GM12878 (cell line): ENCODE measurements around the gene ATP2A1. TPM values are rescaled to one million over a fixed set of nuclear protein-coding genes. Genes with fewer than 3 reads are reported as not detected.

Source experiments
- ATAC-seq: fragments of 200-7000 bp; cut with Tn5 transposase; 3 replicates; pipeline ENCODE4 v1.9.1; 2020; ENCODE audit warnings: mild to moderate bottlenecking, moderate library complexity
- BruUV-seq: library from RNA; stranded (reverse); fragments of 400-500 nt; replicated peaks from 2 replicates; lab custom pipeline; 2021; lab: Mats Ljungman, UMichigan
- CTCF ChIA-PET: fragments of 300-600 bp; sonication (Branson Sonifier 250); formaldehyde crosslinking; extraction: SDS; loops from one replicate; lab custom pipeline; 2021; ENCODE audit warnings: inconsistent platforms; lab: Yijun Ruan, JAX
- POLR2A ChIA-PET: fragments of 350-600 bp; formaldehyde crosslinking; extraction: SDS; loops from one replicate; lab custom pipeline; 2021; ENCODE audit warnings: inconsistent platforms; lab: Charles Lee
- RAD21 ChIA-PET: fragments of 300-600 bp; sonication (Branson Sonifier 250); formaldehyde crosslinking; loops from one replicate; lab custom pipeline; 2023; ENCODE audit warnings: antibody characterized with exemption; ENCODE audit not compliant: unreplicated experiment; lab: Charles Lee
- SMC1A ChIA-PET: fragments of 300-600 bp; sonication (Branson Sonifier 250); formaldehyde crosslinking; loops from one replicate; lab custom pipeline; 2023; ENCODE audit not compliant: unreplicated experiment, uncharacterized antibody; lab: Charles Lee
- DNase-seq: peaks from one replicate; pipeline ENCODE4 v3.0.0-alpha.2; 2011; ENCODE audit warnings: low read depth, low spot score
- FAIRE-seq: peaks from 3 replicates; lab custom pipeline; 2011; peaks lifted over from hg19 to GRCh38; lab: Jason Lieb, UNC
- H2AFZ ChIP-seq: 2 replicates; pipeline ENCODE4 v1.6.0; 2011; ENCODE audit warnings: low read depth, low read length, control low read depth; ENCODE audit not compliant: control insufficient read depth
- H3K27ac ChIP-seq: 2 replicates; pipeline ENCODE4 v1.5.1; 2011; ENCODE audit warnings: control low read depth; ENCODE audit not compliant: control insufficient read depth, insufficient read depth
- H3K27me3 ChIP-seq, 2 experiments: replicated peaks in 1 of 2; 2 replicates each; pipeline versions ENCODE4 v1.6.0 to v1.6.1; 2011; ENCODE audit warnings: low read length in 1 of 2; ENCODE audit not compliant: control insufficient read depth in 2 of 2, insufficient read depth in 2 of 2
- H3K36me3 ChIP-seq, 2 experiments: 2 replicates each; pipeline ENCODE4 v1.5.1; 2011; ENCODE audit warnings: low read length in 1 of 2; ENCODE audit not compliant: control insufficient read depth in 2 of 2, insufficient read depth in 2 of 2
- H3K4me1 ChIP-seq: 2 replicates; pipeline ENCODE4 v1.6.1; 2011; ENCODE audit warnings: mild to moderate bottlenecking, low read length, moderate library complexity, mixed read lengths; ENCODE audit not compliant: control insufficient read depth, insufficient read depth
- H3K4me2 ChIP-seq: 2 replicates; pipeline ENCODE4 v1.6.0; 2011; ENCODE audit warnings: control low read depth; ENCODE audit not compliant: control insufficient read depth, insufficient read depth
- H3K4me3 ChIP-seq: fragments of 200-600 bp; sonication (generic); 2 replicates; pipeline ENCODE4 v1.5.1; 2016
- H3K79me2 ChIP-seq: 2 replicates; pipeline ENCODE4 v1.6.0; 2011; ENCODE audit warnings: low read length; ENCODE audit not compliant: control insufficient read depth, insufficient read depth
- H3K9ac ChIP-seq: 2 replicates; pipeline ENCODE4 v1.8.0; 2011; ENCODE audit warnings: low read length, control low read depth, mixed read lengths; ENCODE audit not compliant: control insufficient read depth, insufficient read depth
- H3K9me3 ChIP-seq: replicated peaks from 3 replicates; pipeline ENCODE4 v1.5.1; 2011; ENCODE audit warnings: mild to moderate bottlenecking, low read length; ENCODE audit not compliant: control insufficient read depth, insufficient read depth
- H4K20me1 ChIP-seq: 2 replicates; pipeline ENCODE4 v1.6.0; 2011; ENCODE audit not compliant: control insufficient read depth, insufficient read depth
- ASH2L ChIP-seq: fragments of 300-600, 200-600 bp; sonication (generic); IDR thresholded peaks from 2 replicates; pipeline ENCODE4 v1.6.1; 2017; ENCODE audit warnings: low read depth, mild to moderate bottlenecking, borderline replicate concordance
- BCL11A ChIP-seq: IDR thresholded peaks from 2 replicates; pipeline ENCODE4 v1.6.1; 2011; ENCODE audit warnings: low read depth, low read length
- BRCA1 ChIP-seq: IDR thresholded peaks from 2 replicates; pipeline ENCODE4 v1.6.1; 2011; ENCODE audit warnings: low read depth, low read length, improper control_type of control experiment
- CBX3 ChIP-seq: fragments of 200-600 bp; sonication (generic); IDR thresholded peaks from 2 replicates; pipeline ENCODE4 v1.6.1; 2016; ENCODE audit warnings: low read depth, borderline replicate concordance
- DPF2 ChIP-seq: fragments of 450-650 bp; IDR thresholded peaks from 2 replicates; pipeline ENCODE4 v1.6.1; 2017; ENCODE audit warnings: mild to moderate bottlenecking
- NFIC ChIP-seq: IDR thresholded peaks from 2 replicates; pipeline ENCODE4 v1.6.1; 2012; ENCODE audit warnings: low read depth, mild to moderate bottlenecking, inconsistent platforms, low read length, moderate library complexity
- NRF1 ChIP-seq: conservative IDR thresholded peaks from 2 replicates; pipeline ENCODE4 v1.6.1; 2011; ENCODE audit warnings: mild to moderate bottlenecking, low read depth, low read length, improper control_type of control experiment
- PKNOX1 ChIP-seq: fragments of 450-650 bp; IDR thresholded peaks from 2 replicates; pipeline ENCODE4 v1.6.1; 2016; ENCODE audit warnings: mild to moderate bottlenecking
- RUNX3 ChIP-seq: IDR thresholded peaks from 2 replicates; pipeline ENCODE4 v1.6.1; 2012; ENCODE audit warnings: low read length, inconsistent platforms
- ZBTB40 ChIP-seq: fragments of 450-650 bp; IDR thresholded peaks from 2 replicates; pipeline ENCODE4 v1.6.1; 2016; ENCODE audit warnings: mild to moderate bottlenecking, moderate library complexity, borderline replicate concordance
- WGBS: methylation state at CpG from one replicate; pipeline ENCODE4 v1.1.6; 2016; ENCODE audit warnings: low lambda C conversion rate; ENCODE audit not compliant: insufficient replicate concordance, insufficient coverage; ENCODE audit errors: missing lambda C conversion rate; 5-methylcytosine and 5-hydroxymethylcytosine counted together
- in situ Hi-C: fragments of 300-500 bp; cut with MboI; formaldehyde crosslinking; loops from 9 replicates; pipeline ENCODE4 v1.14.3; 2018; ENCODE audit warnings: mixed read lengths
- intact Hi-C: fragments of 100-400 bp; cut with micrococcal nuclease; formaldehyde crosslinking; loops from one replicate; pipeline ENCODE4 v1.14.2; 2022; ENCODE audit not compliant: unreplicated experiment
- polyA plus RNA-seq, 11 experiments: library from polyadenylated mRNA; depleted of rRNA in 4 of 11; unstranded in 6 of 11; stranded (reverse) in 5 of 11; fragments of >200 nt; fragmentation: Nextera tagmentation in 4 of 11; fragmentation: Illumina TruSeq in 1 of 11; extraction: Ambion mirVana in 4 of 11; extraction: Trizol in 1 of 11; gene quantifications; 1 replicate in 1 of 11; 2 replicates in 10 of 11; pipeline versions ENCODE4 v1.2.1 to v1.2.3, GENCODE V29; 2011 to 2016; ENCODE audit warnings: inconsistent platforms in 2 of 11, missing spikeins in 2 of 11, low read depth in 1 of 11
- total RNA-seq, 4 experiments: library from RNA; depleted of rRNA in 3 of 4; stranded (reverse); fragments of >200 nt in 3 of 4; fragmentation: Illumina TruSeq in 1 of 4; extraction: Trizol in 1 of 4; gene quantifications; 2 replicates each; pipeline versions ENCODE4 v1.2.1 to v1.2.3, GENCODE V29; 2013 to 2021
- TF ChIP-seq, protein P1 (sequence below): fragments of 450-650 bp; IDR thresholded peaks from 2 replicates; pipeline ENCODE4 v1.6.1; 2017; ENCODE audit warnings: mild to moderate bottlenecking, moderate library complexity
- TF ChIP-seq, protein P2 (sequence below): IDR thresholded peaks from 2 replicates; pipeline ENCODE4 v1.6.1; 2012; ENCODE audit warnings: low read depth, low read length, improper control_type of control experiment

The ATP2A1 gene
- total and polyA plus RNA-seq, 10 of the 15 experiments (the other 5 are each of a cell fraction or from before 2014, with no cell fraction given), result 0.13 to 1.7 (median 0.88) TPM

- FAIRE-seq (peak; percentile 100), ATAC-seq (peak; percentile 97), DNase-seq (peak; percentile 99)
- POLR2A ChIA-PET, result interaction anchor here (0.5 to 2.1 kb wide), 6 partner anchors 23 to 1031 kb away, joined by 3 to 14 read pairs (median 3); partner anchors contain the start of gene RABEP2
- Histone ChIP-seq H3K9ac (peak within 1 kb of the TSS; percentile 95), H3K36me3 (peaks cover 6 to 14% of the 10 kb centered on the region in 2 experiments), H3K9me3 (no peaks in the 10 kb centered on the region), H3K79me2 (peaks cover 27% of the 10 kb centered on the region), H3K4me1 (peaks cover 5% of the 10 kb centered on the region), H3K27me3 (no peaks in the 10 kb centered on the region), H3K4me2 (peak within 1 kb of the TSS; percentile 77), H3K4me3 (peak within 1 kb of the TSS; percentile 99), H3K27ac (peak within 1 kb of the TSS; percentile 86), H4K20me1 (no peaks in the 10 kb centered on the region), H2AFZ (peak within 1 kb of the TSS; percentile 96)
- BruUV-seq, result no TSS peak
- intact Hi-C loops (no loop called here), in situ Hi-C loops (no loop called here)
- under 1% methylated on average over 69 of the region's 79 CpGs for WGBS
- RAD21 ChIA-PET, result interaction anchor here (0.6 to 2.0 kb wide), 10 partner anchors 9 to 88 kb away, joined by 3 to 6 read pairs (median 4); partner anchors contain the start of genes RABEP2 and SH2B1
- SMC1A ChIA-PET, result interaction anchor here (0.5 to 2.5 kb wide), 5 partner anchors 18 to 129 kb away, joined by 3 to 6 read pairs (median 6); partner anchors contain the start of gene ATXN2L
- CTCF ChIA-PET, result interaction anchor here (0.6 to 1.8 kb wide), 2 partner anchors 40 to 86 kb away, joined by 3 to 5 read pairs; no protein-coding TSS in a partner anchor
- TF ChIP-seq, protein P1, sequence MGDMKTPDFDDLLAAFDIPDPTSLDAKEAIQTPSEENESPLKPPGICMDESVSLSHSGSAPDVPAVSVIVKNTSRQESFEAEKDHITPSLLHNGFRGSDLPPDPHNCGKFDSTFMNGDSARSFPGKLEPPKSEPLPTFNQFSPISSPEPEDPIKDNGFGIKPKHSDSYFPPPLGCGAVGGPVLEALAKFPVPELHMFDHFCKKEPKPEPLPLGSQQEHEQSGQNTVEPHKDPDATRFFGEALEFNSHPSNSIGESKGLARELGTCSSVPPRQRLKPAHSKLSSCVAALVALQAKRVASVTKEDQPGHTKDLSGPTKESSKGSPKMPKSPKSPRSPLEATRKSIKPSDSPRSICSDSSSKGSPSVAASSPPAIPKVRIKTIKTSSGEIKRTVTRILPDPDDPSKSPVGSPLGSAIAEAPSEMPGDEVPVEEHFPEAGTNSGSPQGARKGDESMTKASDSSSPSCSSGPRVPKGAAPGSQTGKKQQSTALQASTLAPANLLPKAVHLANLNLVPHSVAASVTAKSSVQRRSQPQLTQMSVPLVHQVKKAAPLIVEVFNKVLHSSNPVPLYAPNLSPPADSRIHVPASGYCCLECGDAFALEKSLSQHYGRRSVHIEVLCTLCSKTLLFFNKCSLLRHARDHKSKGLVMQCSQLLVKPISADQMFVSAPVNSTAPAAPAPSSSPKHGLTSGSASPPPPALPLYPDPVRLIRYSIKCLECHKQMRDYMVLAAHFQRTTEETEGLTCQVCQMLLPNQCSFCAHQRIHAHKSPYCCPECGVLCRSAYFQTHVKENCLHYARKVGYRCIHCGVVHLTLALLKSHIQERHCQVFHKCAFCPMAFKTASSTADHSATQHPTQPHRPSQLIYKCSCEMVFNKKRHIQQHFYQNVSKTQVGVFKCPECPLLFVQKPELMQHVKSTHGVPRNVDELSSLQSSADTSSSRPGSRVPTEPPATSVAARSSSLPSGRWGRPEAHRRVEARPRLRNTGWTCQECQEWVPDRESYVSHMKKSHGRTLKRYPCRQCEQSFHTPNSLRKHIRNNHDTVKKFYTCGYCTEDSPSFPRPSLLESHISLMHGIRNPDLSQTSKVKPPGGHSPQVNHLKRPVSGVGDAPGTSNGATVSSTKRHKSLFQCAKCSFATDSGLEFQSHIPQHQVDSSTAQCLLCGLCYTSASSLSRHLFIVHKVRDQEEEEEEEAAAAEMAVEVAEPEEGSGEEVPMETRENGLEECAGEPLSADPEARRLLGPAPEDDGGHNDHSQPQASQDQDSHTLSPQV, result no peak
- no peak for TF ChIP-seq NFIC
- no peak for TF ChIP-seq ASH2L
- TF ChIP-seq PKNOX1, result peak; percentile 100
- TF ChIP-seq DPF2, result peak; percentile 100
- TF ChIP-seq BRCA1, result peak; percentile 11; the same call in 1 of the 2 replicates
- peak; percentile 93 for TF ChIP-seq ZBTB40
- no peak for TF ChIP-seq RUNX3
- TF ChIP-seq BCL11A, result no peak
- TF ChIP-seq, protein P2, sequence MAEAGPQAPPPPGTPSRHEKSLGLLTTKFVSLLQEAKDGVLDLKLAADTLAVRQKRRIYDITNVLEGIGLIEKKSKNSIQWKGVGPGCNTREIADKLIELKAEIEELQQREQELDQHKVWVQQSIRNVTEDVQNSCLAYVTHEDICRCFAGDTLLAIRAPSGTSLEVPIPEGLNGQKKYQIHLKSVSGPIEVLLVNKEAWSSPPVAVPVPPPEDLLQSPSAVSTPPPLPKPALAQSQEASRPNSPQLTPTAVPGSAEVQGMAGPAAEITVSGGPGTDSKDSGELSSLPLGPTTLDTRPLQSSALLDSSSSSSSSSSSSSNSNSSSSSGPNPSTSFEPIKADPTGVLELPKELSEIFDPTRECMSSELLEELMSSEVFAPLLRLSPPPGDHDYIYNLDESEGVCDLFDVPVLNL, result peak; percentile 93
- TF ChIP-seq NRF1, result no peak
- TF ChIP-seq CBX3, result no peak
Observed at GRCh38 chr16:28950648-28951409, 72.5 kb downstream of the ATP2A1 start, which contains the start of gene NFATC2IP. Gene NFATC2IP, plus strand, starts transcription at chr16:28950937. Its CDS starts 75 bp downstream, at chr16:28951012.
